A549 (cell line): Measurements from ENCODE around the gene ZNF304.

ENCODE experiments used
- CEBPB ChIP-seq, 2 experiments: fragments of >200 bp in 1 of 2; sonication (Bioruptor Twin) in 1 of 2; formaldehyde crosslinking in 1 of 2; IDR thresholded peaks; 2 replicates each; pipeline ENCODE4 v1.6.1; 2012 to 2016
- CHD2 ChIP-seq: fragments of 150-350 bp; IDR thresholded peaks from 2 replicates; pipeline ENCODE4 v1.6.1; 2014; ENCODE audit warnings: low read length; ENCODE audit not compliant: partially characterized antibody
- CTCF ChIP-seq: fragments of >200 bp; sonication (Bioruptor Twin); formaldehyde crosslinking; IDR thresholded peaks from 3 replicates; pipeline ENCODE4 v1.5.1; 2016
- EHMT2 ChIP-seq: fragments of 200-600 bp; sonication (generic); IDR thresholded peaks from 2 replicates; pipeline ENCODE4 v1.6.1; 2016; ENCODE audit warnings: antibody characterized with exemption, low read depth, mild to moderate bottlenecking, moderate library complexity
- FOSB ChIP-seq: fragments of 250-450 bp; sonication (Bioruptor Pico); IDR thresholded peaks from 2 replicates; pipeline ENCODE4 v1.5.0; 2020; ENCODE audit warnings: mild to moderate bottlenecking, moderate library complexity
- MYC ChIP-seq: IDR thresholded peaks from 2 replicates; pipeline ENCODE4 v1.6.1; 2012; ENCODE audit warnings: mild to moderate bottlenecking, inconsistent platforms, low read length, improper control_type of control experiment, borderline replicate concordance
- NFE2L2 ChIP-seq: fragments of 150-350 bp; conservative IDR thresholded peaks from 2 replicates; pipeline ENCODE4 v1.6.1; 2014; ENCODE audit warnings: low read length
- NPAS2 ChIP-seq: fragments of 250-450 bp; sonication (Bioruptor Pico); IDR thresholded peaks from 2 replicates; pipeline ENCODE4 v1.8.0; 2022; ENCODE audit warnings: mild to moderate bottlenecking, moderate library complexity, borderline replicate concordance
- POLR2A ChIP-seq: IDR thresholded peaks from 2 replicates; pipeline ENCODE4 v1.6.1; 2012; ENCODE audit warnings: mild to moderate bottlenecking, low read length

- no peak for TF ChIP-seq CTCF
- TF ChIP-seq MYC, result no peak
- no peak for TF ChIP-seq CEBPB (IDR thresholded peaks at IDR 0.05)
- no peak for TF ChIP-seq EHMT2
- TF ChIP-seq NPAS2, result no peak
- TF ChIP-seq FOSB (CRISPR knock-in tag), result no peak
- no peak for TF ChIP-seq CHD2
- TF ChIP-seq POLR2A, result no peak
- no peak for TF ChIP-seq NFE2L2
Observed at GRCh38 chr19:57308514-57308913, 42.6 kb upstream of the ZNF304 start.
